Measurements from ENCODE around the gene SPIB. TPM values are rescaled to one million over a fixed set of nuclear protein-coding genes. Genes with fewer than 3 reads are reported as not detected.

The SPIB gene
- total and polyA plus RNA-seq, 2 experiments from 2014 or later, result 12.6 to 17.5 TPM

DNA sequence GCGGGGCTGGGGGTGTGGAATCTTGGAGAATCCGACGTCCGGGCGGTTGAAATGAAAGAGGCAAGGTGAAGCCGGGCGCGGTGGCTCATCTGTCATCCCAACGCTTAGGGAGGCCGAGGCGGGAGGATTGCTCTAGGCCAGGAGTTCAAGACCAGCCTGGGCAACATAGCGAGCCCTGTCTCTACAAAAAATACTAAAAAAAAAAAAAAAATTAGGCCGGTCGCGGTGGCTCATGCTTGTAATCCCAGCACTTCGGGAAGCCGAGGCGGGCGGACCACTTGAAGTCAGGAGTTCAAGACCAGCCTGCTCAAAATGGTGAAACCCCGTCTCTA is 58.1 kb downstream of the SPIB start:
- Histone ChIP-seq H3K36me3 (ENCODE audit: insufficient read depth) (peaks cover 3% of the 10 kb centered on the region; the same call in 1 of the 2 replicates), H3K27me3 (ENCODE audit: insufficient read depth) (no peaks in the 10 kb centered on the region), H3F3A (replicated peaks; ENCODE audit: low read depth) (peaks cover 6% of the 10 kb centered on the region), H3K9me2 (ENCODE audit: insufficient read depth) (no peaks in the 10 kb centered on the region), H3K79me2 (replicated peaks; ENCODE audit: insufficient read depth) (peaks cover 25% of the 10 kb centered on the region), H4K20me1 (replicated peaks; ENCODE audit: insufficient read depth) (no peaks in the 10 kb centered on the region; the same call in 1 of the 2 replicates), H3K27ac (ENCODE audit: low read depth) (no peak overlapping the region), H3K4me1 (ENCODE audit: insufficient read depth) (peaks cover 10% of the 10 kb centered on the region; the same call in 1 of the 2 replicates), H3K4me2 (peak overlapping the region; percentile 88), H3K4me3 (peak overlapping the region; percentile 97), H2AFZ (no peak overlapping the region)
- DNase-seq (ENCODE audit: low spot score), result peak; percentile 96
- Mint-ChIP-seq H3K27ac (no peak overlapping the region), H3K36me3 (ENCODE audit: low read depth) (peaks cover 37% of the 10 kb centered on the region), H3K4me3 (no peak overlapping the region), H3K9me3 (peaks cover 90% of the 10 kb centered on the region), H3K27me3 (ENCODE audit: insufficient read depth, low read depth, poor library complexity) (peaks cover 12% of the 10 kb centered on the region), H3K4me1 (no peaks in the 10 kb centered on the region; the same call in 2 of the 3 replicates)
- ATAC-seq, result no peak
- TF ChIP-seq, protein P1, sequence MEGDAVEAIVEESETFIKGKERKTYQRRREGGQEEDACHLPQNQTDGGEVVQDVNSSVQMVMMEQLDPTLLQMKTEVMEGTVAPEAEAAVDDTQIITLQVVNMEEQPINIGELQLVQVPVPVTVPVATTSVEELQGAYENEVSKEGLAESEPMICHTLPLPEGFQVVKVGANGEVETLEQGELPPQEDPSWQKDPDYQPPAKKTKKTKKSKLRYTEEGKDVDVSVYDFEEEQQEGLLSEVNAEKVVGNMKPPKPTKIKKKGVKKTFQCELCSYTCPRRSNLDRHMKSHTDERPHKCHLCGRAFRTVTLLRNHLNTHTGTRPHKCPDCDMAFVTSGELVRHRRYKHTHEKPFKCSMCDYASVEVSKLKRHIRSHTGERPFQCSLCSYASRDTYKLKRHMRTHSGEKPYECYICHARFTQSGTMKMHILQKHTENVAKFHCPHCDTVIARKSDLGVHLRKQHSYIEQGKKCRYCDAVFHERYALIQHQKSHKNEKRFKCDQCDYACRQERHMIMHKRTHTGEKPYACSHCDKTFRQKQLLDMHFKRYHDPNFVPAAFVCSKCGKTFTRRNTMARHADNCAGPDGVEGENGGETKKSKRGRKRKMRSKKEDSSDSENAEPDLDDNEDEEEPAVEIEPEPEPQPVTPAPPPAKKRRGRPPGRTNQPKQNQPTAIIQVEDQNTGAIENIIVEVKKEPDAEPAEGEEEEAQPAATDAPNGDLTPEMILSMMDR (conservative IDR thresholded peaks at IDR 0.05; ENCODE audit: low read depth in 2 of 2), result no peak
- TF ChIP-seq JUNB (IDR thresholded peaks at IDR 0.05; ENCODE audit: unreplicated experiment) (no peak), ZNF331 (CRISPR knock-in tag; IDR thresholded peaks at IDR 0.05; ENCODE audit: low read depth) (no peak), POLR2AphosphoS5 (IDR thresholded peaks at IDR 0.05; ENCODE audit: low read depth) (no peak), EZH2phosphoT487 (IDR thresholded peaks at IDR 0.05; ENCODE audit: unreplicated experiment) (no peak), NANOG (IDR thresholded peaks at IDR 0.05; ENCODE audit: borderline replicate concordance) (no peak), STAT1 (IDR thresholded peaks at IDR 0.05; ENCODE audit: unreplicated experiment) (no peak), ZNF114 (CRISPR knock-in tag; IDR thresholded peaks at IDR 0.05) (no peak), CREB1 (CRISPR knock-in tag; IDR thresholded peaks at IDR 0.05; ENCODE audit: low read depth) (no peak), EZH2 (IDR thresholded peaks at IDR 0.05; ENCODE audit: low read depth, unreplicated experiment) (no peak)
- TF ChIP-seq, protein P2, sequence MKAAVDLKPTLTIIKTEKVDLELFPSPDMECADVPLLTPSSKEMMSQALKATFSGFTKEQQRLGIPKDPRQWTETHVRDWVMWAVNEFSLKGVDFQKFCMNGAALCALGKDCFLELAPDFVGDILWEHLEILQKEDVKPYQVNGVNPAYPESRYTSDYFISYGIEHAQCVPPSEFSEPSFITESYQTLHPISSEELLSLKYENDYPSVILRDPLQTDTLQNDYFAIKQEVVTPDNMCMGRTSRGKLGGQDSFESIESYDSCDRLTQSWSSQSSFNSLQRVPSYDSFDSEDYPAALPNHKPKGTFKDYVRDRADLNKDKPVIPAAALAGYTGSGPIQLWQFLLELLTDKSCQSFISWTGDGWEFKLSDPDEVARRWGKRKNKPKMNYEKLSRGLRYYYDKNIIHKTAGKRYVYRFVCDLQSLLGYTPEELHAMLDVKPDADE (IDR thresholded peaks at IDR 0.05), result no peak
- TF ChIP-seq, protein P3, sequence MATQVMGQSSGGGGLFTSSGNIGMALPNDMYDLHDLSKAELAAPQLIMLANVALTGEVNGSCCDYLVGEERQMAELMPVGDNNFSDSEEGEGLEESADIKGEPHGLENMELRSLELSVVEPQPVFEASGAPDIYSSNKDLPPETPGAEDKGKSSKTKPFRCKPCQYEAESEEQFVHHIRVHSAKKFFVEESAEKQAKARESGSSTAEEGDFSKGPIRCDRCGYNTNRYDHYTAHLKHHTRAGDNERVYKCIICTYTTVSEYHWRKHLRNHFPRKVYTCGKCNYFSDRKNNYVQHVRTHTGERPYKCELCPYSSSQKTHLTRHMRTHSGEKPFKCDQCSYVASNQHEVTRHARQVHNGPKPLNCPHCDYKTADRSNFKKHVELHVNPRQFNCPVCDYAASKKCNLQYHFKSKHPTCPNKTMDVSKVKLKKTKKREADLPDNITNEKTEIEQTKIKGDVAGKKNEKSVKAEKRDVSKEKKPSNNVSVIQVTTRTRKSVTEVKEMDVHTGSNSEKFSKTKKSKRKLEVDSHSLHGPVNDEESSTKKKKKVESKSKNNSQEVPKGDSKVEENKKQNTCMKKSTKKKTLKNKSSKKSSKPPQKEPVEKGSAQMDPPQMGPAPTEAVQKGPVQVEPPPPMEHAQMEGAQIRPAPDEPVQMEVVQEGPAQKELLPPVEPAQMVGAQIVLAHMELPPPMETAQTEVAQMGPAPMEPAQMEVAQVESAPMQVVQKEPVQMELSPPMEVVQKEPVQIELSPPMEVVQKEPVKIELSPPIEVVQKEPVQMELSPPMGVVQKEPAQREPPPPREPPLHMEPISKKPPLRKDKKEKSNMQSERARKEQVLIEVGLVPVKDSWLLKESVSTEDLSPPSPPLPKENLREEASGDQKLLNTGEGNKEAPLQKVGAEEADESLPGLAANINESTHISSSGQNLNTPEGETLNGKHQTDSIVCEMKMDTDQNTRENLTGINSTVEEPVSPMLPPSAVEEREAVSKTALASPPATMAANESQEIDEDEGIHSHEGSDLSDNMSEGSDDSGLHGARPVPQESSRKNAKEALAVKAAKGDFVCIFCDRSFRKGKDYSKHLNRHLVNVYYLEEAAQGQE (IDR thresholded peaks at IDR 0.05; ENCODE audit: unreplicated experiment), result no peak
- TF ChIP-seq, protein P4, sequence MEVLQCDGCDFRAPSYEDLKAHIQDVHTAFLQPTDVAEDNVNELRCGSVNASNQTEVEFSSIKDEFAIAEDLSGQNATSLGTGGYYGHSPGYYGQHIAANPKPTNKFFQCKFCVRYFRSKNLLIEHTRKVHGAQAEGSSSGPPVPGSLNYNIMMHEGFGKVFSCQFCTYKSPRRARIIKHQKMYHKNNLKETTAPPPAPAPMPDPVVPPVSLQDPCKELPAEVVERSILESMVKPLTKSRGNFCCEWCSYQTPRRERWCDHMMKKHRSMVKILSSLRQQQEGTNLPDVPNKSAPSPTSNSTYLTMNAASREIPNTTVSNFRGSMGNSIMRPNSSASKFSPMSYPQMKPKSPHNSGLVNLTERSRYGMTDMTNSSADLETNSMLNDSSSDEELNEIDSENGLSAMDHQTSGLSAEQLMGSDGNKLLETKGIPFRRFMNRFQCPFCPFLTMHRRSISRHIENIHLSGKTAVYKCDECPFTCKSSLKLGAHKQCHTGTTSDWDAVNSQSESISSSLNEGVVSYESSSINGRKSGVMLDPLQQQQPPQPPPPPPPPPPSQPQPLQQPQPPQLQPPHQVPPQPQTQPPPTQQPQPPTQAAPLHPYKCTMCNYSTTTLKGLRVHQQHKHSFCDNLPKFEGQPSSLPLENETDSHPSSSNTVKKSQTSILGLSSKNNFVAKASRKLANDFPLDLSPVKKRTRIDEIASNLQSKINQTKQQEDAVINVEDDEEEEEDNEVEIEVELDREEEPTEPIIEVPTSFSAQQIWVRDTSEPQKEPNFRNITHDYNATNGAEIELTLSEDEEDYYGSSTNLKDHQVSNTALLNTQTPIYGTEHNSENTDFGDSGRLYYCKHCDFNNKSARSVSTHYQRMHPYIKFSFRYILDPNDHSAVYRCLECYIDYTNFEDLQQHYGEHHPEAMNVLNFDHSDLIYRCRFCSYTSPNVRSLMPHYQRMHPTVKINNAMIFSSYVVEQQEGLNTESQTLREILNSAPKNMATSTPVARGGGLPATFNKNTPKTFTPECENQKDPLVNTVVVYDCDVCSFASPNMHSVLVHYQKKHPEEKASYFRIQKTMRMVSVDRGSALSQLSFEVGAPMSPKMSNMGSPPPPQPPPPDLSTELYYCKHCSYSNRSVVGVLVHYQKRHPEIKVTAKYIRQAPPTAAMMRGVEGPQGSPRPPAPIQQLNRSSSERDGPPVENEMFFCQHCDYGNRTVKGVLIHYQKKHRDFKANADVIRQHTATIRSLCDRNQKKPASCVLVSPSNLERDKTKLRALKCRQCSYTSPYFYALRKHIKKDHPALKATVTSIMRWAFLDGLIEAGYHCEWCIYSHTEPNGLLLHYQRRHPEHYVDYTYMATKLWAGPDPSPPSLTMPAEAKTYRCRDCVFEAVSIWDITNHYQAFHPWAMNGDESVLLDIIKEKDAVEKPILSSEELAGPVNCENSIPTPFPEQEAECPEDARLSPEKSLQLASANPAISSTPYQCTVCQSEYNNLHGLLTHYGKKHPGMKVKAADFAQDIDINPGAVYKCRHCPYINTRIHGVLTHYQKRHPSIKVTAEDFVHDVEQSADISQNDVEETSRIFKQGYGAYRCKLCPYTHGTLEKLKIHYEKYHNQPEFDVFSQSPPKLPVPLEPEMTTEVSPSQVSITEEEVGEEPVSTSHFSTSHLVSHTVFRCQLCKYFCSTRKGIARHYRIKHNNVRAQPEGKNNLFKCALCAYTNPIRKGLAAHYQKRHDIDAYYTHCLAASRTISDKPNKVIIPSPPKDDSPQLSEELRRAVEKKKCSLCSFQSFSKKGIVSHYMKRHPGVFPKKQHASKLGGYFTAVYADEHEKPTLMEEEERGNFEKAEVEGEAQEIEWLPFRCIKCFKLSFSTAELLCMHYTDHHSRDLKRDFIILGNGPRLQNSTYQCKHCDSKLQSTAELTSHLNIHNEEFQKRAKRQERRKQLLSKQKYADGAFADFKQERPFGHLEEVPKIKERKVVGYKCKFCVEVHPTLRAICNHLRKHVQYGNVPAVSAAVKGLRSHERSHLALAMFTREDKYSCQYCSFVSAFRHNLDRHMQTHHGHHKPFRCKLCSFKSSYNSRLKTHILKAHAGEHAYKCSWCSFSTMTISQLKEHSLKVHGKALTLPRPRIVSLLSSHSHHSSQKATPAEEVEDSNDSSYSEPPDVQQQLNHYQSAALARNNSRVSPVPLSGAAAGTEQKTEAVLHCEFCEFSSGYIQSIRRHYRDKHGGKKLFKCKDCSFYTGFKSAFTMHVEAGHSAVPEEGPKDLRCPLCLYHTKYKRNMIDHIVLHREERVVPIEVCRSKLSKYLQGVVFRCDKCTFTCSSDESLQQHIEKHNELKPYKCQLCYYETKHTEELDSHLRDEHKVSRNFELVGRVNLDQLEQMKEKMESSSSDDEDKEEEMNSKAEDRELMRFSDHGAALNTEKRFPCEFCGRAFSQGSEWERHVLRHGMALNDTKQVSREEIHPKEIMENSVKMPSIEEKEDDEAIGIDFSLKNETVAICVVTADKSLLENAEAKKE (CRISPR knock-in tag; IDR thresholded peaks at IDR 0.05), result no peak
